WTC11 (cell line): ENCODE data around the gene GATA3. TPM values are rescaled to one million over a fixed set of nuclear protein-coding genes. Genes with fewer than 3 reads are reported as not detected.

Experiments used
- ATAC-seq: fragments of 200-7000 bp; cut with Tn5 transposase; 2 replicates; pipeline ENCODE4 v1.10.0; 2021; ENCODE audit warnings: mild to moderate bottlenecking, moderate library complexity
- CTCF ChIA-PET: fragments of 300-600 bp; sonication (Branson Sonifier 250); formaldehyde crosslinking; loops from one replicate; lab custom pipeline; 2021; ENCODE audit warnings: antibody characterized with exemption; lab: Charles Lee
- POLR2A ChIA-PET: fragments of 350-600 bp; sonication (Branson Sonifier 250); formaldehyde crosslinking; loops from one replicate; lab custom pipeline; 2021; ENCODE audit warnings: antibody characterized with exemption; lab: Charles Lee
- DNase-seq: peaks from one replicate; pipeline ENCODE4 v3.0.0; 2021; ENCODE audit warnings: low spot score
- H3K27ac Mint-ChIP-seq: 2 replicates; pipeline ENCODE4 v1.8.0; 2021; ENCODE audit warnings: mixed read lengths
- H3K27me3 Mint-ChIP-seq: 2 replicates; pipeline ENCODE4 v1.8.0; 2021; ENCODE audit warnings: low read depth, mild to moderate bottlenecking, moderate library complexity, mixed read lengths
- H3K36me3 Mint-ChIP-seq: 2 replicates; pipeline ENCODE4 v1.8.0; 2021; ENCODE audit warnings: mixed read lengths
- H3K4me1 Mint-ChIP-seq: 2 replicates; pipeline ENCODE4 v1.8.0; 2022; ENCODE audit warnings: mixed read lengths
- H3K4me3 Mint-ChIP-seq: 2 replicates; pipeline ENCODE4 v1.8.0; 2021; ENCODE audit warnings: mild to moderate bottlenecking, moderate library complexity, mixed read lengths
- H3K9me3 Mint-ChIP-seq: 2 replicates; pipeline ENCODE4 v1.8.0; 2021; ENCODE audit warnings: mixed read lengths
- E2F1 ChIP-seq: sonication (generic); formaldehyde crosslinking; IDR thresholded peaks from 2 replicates; pipeline ENCODE4 v1.8.0; 2022; ENCODE audit warnings: mild to moderate bottlenecking, missing genetic modification reagents
- E2F5 ChIP-seq: sonication (generic); formaldehyde crosslinking; IDR thresholded peaks from 2 replicates; pipeline ENCODE4 v1.8.1; 2022; ENCODE audit warnings: mild to moderate bottlenecking, moderate library complexity, missing genetic modification reagents
- ELF4 ChIP-seq: sonication (generic); formaldehyde crosslinking; IDR thresholded peaks from 2 replicates; pipeline ENCODE4 v1.8.1; 2022; ENCODE audit warnings: low read depth, mild to moderate bottlenecking, moderate library complexity, missing genetic modification reagents
- FOXJ3 ChIP-seq: sonication (generic); formaldehyde crosslinking; IDR thresholded peaks from 2 replicates; pipeline ENCODE4 v1.9.0; 2021; ENCODE audit warnings: missing genetic modification reagents, mild to moderate bottlenecking, borderline replicate concordance
- FOXP4 ChIP-seq: sonication (generic); formaldehyde crosslinking; IDR thresholded peaks from 2 replicates; pipeline ENCODE4 v1.8.0; 2022; ENCODE audit warnings: mild to moderate bottlenecking, missing genetic modification reagents
- GTF2I ChIP-seq: fragments of 250-450 bp; sonication (Bioruptor Pico); conservative IDR thresholded peaks from 2 replicates; pipeline ENCODE4 v1.4.0; 2021; ENCODE audit warnings: mild to moderate bottlenecking
- IRF2 ChIP-seq: sonication (generic); formaldehyde crosslinking; IDR thresholded peaks from 2 replicates; pipeline ENCODE4 v1.8.0; 2022; ENCODE audit warnings: low read depth, missing genetic modification reagents, borderline replicate concordance
- MXD4 ChIP-seq: fragments of 250-450 bp; sonication (Bioruptor Pico); IDR thresholded peaks from 2 replicates; pipeline ENCODE4 v1.8.0; 2021; ENCODE audit warnings: mild to moderate bottlenecking, moderate library complexity, borderline replicate concordance
- MYBL2 ChIP-seq: sonication (generic); formaldehyde crosslinking; IDR thresholded peaks from 2 replicates; pipeline ENCODE4 v1.8.1; 2023; ENCODE audit warnings: mild to moderate bottlenecking, moderate library complexity, missing genetic modification reagents
- PRDM15 ChIP-seq: sonication (generic); formaldehyde crosslinking; IDR thresholded peaks from 2 replicates; pipeline ENCODE4 v1.8.0; 2022; ENCODE audit warnings: missing genetic modification reagents
- ZNF317 ChIP-seq: sonication (generic); formaldehyde crosslinking; IDR thresholded peaks from 2 replicates; pipeline ENCODE4 v1.8.1; 2023; ENCODE audit warnings: low read depth, mild to moderate bottlenecking, moderate library complexity, missing genetic modification reagents, borderline replicate concordance
- ZNF396 ChIP-seq: fragments of 250-450 bp; sonication (Bioruptor Pico); IDR thresholded peaks from 2 replicates; pipeline ENCODE4 v1.8.0; 2021; ENCODE audit warnings: mild to moderate bottlenecking, moderate library complexity, borderline replicate concordance
- ZNF425 ChIP-seq: fragments of 250-450 bp; sonication (Bioruptor Pico); conservative IDR thresholded peaks from 2 replicates; pipeline ENCODE4 v1.9.0; 2021; ENCODE audit warnings: mild to moderate bottlenecking
- ZNF671 ChIP-seq: fragments of 250-450 bp; sonication (Bioruptor Pico); IDR thresholded peaks from 2 replicates; pipeline ENCODE4 v1.8.0; 2021; ENCODE audit warnings: mild to moderate bottlenecking
- total RNA-seq: library from RNA; stranded (reverse); gene quantifications from 3 replicates; pipeline ENCODE4 v1.2.3, GENCODE V29; 2021
- TF ChIP-seq, protein P1 (sequence below): sonication (generic); formaldehyde crosslinking; IDR thresholded peaks from 2 replicates; pipeline ENCODE4 v1.8.0; 2023; ENCODE audit warnings: missing genetic modification reagents, mild to moderate bottlenecking, borderline replicate concordance
- TF ChIP-seq, protein P2 (sequence below): sonication (generic); formaldehyde crosslinking; IDR thresholded peaks from 2 replicates; pipeline ENCODE4 v1.8.0; 2023; ENCODE audit warnings: missing genetic modification reagents

Gene GATA3
- total RNA-seq, 1 experiment from 2014 or later: 0.72 TPM

DNA sequence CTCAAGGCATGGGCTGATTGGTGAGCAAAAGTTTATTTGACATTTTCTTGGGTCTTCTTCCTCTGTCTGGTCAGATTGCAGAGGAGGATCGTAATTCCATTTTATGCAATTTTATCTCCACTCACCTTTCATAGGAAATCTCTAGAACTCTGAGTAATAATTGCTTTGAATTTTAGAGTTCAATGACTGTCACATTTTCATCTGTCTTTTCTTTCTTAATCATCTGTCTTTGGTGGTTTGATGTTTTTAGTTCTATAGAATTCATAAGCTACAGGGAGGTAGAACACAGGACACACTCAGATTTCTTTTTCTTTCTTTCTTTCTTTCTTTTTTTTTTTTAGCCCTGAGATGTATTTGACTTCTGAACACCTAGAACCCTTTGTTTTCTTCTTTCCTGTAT, 11.6 kb downstream of the GATA3 start:
- DNase-seq: no peak
- Mint-ChIP-seq H3K4me3 (no peak overlapping the region), H3K27me3 (peaks cover 67% of the 10 kb centered on the region), H3K9me3 (no peaks in the 10 kb centered on the region), H3K27ac (no peak overlapping the region), H3K36me3 (no peaks in the 10 kb centered on the region), H3K4me1 (peaks cover 54% of the 10 kb centered on the region)
- ATAC-seq: no peak
- TF ChIP-seq ZNF396 (CRISPR knock-in tag) (no peak), MYBL2 (CRISPR knock-in tag) (no peak)
- TF ChIP-seq, protein P1, sequence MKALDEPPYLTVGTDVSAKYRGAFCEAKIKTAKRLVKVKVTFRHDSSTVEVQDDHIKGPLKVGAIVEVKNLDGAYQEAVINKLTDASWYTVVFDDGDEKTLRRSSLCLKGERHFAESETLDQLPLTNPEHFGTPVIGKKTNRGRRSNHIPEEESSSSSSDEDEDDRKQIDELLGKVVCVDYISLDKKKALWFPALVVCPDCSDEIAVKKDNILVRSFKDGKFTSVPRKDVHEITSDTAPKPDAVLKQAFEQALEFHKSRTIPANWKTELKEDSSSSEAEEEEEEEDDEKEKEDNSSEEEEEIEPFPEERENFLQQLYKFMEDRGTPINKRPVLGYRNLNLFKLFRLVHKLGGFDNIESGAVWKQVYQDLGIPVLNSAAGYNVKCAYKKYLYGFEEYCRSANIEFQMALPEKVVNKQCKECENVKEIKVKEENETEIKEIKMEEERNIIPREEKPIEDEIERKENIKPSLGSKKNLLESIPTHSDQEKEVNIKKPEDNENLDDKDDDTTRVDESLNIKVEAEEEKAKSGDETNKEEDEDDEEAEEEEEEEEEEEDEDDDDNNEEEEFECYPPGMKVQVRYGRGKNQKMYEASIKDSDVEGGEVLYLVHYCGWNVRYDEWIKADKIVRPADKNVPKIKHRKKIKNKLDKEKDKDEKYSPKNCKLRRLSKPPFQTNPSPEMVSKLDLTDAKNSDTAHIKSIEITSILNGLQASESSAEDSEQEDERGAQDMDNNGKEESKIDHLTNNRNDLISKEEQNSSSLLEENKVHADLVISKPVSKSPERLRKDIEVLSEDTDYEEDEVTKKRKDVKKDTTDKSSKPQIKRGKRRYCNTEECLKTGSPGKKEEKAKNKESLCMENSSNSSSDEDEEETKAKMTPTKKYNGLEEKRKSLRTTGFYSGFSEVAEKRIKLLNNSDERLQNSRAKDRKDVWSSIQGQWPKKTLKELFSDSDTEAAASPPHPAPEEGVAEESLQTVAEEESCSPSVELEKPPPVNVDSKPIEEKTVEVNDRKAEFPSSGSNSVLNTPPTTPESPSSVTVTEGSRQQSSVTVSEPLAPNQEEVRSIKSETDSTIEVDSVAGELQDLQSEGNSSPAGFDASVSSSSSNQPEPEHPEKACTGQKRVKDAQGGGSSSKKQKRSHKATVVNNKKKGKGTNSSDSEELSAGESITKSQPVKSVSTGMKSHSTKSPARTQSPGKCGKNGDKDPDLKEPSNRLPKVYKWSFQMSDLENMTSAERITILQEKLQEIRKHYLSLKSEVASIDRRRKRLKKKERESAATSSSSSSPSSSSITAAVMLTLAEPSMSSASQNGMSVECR (CRISPR knock-in tag): no peak
- CTCF ChIA-PET: interaction anchor here (0.9 kb wide), 1 partner anchor 194 kb away, joined by 3 read pairs; no protein-coding TSS in a partner anchor
- POLR2A ChIA-PET: interaction anchor here (0.6 kb wide), 2 partner anchors 15 to 901 kb away, joined by 3 to 4 read pairs; no protein-coding TSS in a partner anchor

DNA sequence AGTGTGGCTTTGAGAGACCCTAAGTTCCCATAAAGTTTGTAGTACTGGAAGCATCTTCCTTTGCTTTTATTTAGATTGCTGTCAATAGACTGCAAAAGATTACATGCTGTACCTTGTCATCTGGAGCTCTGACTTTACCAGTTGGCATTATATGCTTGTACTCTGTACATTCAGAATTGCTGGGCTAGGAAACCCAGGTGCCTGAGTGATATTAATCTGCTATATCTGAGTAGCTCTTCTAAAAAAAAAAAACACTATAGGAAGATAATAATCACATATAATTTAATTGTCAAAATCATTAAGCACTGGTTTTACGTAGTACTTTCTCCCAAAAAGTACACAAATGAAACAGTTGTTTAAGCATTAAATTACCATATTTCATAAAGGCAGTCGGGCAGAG, 12.3 kb downstream of the GATA3 start:
- DNase-seq (no peak), ATAC-seq (no peak)
- ChIA-PET CTCF (interaction anchor here (0.6 to 0.9 kb wide), 2 partner anchors 195 to 337 kb away, joined by 3 read pairs; no protein-coding TSS in a partner anchor), POLR2A (no interaction called here)
- H3K27ac Mint-ChIP-seq: no peak overlapping the region
- H3K27me3 Mint-ChIP-seq: peaks cover 60% of the 10 kb centered on the region
- no peaks in the 10 kb centered on the region for H3K9me3 Mint-ChIP-seq
- no peak overlapping the region for H3K4me3 Mint-ChIP-seq
- peaks cover 49% of the 10 kb centered on the region for H3K4me1 Mint-ChIP-seq
- no peaks in the 10 kb centered on the region for H3K36me3 Mint-ChIP-seq
- TF ChIP-seq ZNF396 (CRISPR knock-in tag) (no peak), ZNF317 (CRISPR knock-in tag) (no peak), IRF2 (CRISPR knock-in tag) (no peak), PRDM15 (CRISPR knock-in tag) (no peak), MXD4 (CRISPR knock-in tag) (no peak), E2F1 (CRISPR knock-in tag) (no peak), ZNF425 (CRISPR knock-in tag) (no peak), ELF4 (CRISPR knock-in tag) (no peak), GTF2I (CRISPR knock-in tag) (no peak), ZNF671 (CRISPR knock-in tag) (no peak), FOXP4 (CRISPR knock-in tag) (no peak), E2F5 (CRISPR knock-in tag) (no peak), FOXJ3 (CRISPR knock-in tag) (no peak)
- TF ChIP-seq, protein P2, sequence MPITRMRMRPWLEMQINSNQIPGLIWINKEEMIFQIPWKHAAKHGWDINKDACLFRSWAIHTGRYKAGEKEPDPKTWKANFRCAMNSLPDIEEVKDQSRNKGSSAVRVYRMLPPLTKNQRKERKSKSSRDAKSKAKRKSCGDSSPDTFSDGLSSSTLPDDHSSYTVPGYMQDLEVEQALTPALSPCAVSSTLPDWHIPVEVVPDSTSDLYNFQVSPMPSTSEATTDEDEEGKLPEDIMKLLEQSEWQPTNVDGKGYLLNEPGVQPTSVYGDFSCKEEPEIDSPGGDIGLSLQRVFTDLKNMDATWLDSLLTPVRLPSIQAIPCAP (CRISPR knock-in tag): no peak
